Measurements from ENCODE around the gene TIMELESS.

Gene TIMELESS

GRCh38 chr12:56398324-56398723, 50.9 kb downstream of the TIMELESS start:
- no peak overlapping the region for H3K4me3 ChIP-seq (ENCODE audit: low read length)
- TF ChIP-seq, protein P1, sequence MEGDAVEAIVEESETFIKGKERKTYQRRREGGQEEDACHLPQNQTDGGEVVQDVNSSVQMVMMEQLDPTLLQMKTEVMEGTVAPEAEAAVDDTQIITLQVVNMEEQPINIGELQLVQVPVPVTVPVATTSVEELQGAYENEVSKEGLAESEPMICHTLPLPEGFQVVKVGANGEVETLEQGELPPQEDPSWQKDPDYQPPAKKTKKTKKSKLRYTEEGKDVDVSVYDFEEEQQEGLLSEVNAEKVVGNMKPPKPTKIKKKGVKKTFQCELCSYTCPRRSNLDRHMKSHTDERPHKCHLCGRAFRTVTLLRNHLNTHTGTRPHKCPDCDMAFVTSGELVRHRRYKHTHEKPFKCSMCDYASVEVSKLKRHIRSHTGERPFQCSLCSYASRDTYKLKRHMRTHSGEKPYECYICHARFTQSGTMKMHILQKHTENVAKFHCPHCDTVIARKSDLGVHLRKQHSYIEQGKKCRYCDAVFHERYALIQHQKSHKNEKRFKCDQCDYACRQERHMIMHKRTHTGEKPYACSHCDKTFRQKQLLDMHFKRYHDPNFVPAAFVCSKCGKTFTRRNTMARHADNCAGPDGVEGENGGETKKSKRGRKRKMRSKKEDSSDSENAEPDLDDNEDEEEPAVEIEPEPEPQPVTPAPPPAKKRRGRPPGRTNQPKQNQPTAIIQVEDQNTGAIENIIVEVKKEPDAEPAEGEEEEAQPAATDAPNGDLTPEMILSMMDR (conservative IDR thresholded peaks at IDR 0.05; ENCODE audit: low read depth, low read length), result no peak

DNA sequence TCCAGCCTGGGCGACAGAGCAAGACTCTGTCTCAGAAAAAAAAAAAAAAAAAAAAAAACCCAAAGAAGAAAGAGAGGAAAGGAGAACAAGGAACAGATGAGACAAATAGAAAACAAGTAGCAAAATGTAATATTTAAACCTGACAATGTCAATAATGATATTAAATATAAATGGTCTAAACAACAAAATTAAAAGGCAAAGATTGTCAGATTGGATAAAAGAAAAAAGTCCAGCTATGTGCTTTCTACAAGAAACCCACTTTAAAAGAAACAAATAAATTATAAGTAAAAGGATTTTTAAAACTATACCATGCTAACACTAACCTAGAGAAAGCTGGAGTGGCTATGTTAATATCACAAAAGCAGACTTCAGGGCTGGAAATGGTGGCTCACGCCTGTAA, 56.9 kb downstream of the TIMELESS start:
- DNase-seq (ENCODE audit: low read depth), result no peak
- H3K4me3 ChIP-seq (ENCODE audit: low read length), result no peak overlapping the region
- TF ChIP-seq, protein P1 (conservative IDR thresholded peaks at IDR 0.05; ENCODE audit: low read depth, low read length), result no peak

More at GRCh38 chr12:56398324-56398723, 50.9 kb downstream of the TIMELESS start:
- no peak for DNase-seq (ENCODE audit: low read depth)

DNA sequence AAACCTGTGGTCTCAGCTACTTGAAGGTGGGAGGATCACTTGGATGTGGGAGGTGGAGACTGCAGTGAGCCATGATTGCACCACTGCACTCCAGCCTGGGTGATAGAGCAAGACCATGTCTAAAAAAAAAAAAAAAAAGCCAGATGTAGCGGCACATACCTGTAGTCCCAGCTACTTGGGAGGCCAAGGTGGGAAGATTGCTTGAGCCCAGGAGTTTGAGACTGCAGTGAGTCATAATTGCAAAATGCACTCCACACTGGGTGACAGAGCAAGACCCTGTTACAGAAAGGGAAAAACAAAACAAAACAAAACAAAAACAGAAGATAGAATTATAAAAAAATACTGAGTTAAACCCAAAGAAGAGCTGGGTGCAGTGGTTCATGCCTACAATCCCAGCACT, 57.5 kb downstream of the TIMELESS start:
- DNase-seq (ENCODE audit: low read depth), result no peak
- H3K4me3 ChIP-seq (ENCODE audit: low read length), result no peak overlapping the region
- TF ChIP-seq, protein P1 (conservative IDR thresholded peaks at IDR 0.05; ENCODE audit: low read depth, low read length), result no peak

DNA sequence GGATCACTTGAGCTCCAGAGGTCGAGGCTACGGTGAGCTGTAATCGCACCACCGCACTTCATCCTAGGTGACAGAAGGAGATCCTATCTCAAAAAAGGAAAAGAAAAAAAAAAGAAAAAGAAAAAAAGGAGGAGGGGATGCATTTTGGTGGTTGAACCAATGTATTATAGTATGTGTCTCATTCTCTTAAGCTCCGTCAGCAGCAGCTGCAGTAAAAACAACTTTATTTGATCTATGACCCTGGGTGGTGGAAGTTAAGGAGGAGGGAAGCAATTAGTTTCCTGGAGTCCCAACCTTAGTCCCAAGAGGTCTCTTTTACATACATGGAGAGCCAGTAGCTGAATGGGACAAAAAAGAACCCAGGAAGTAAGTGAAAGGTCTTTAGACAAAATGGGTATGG, 59.8 kb downstream of the TIMELESS start:
- no peak for DNase-seq (ENCODE audit: low read depth)
- TF ChIP-seq, protein P1 (conservative IDR thresholded peaks at IDR 0.05; ENCODE audit: low read depth, low read length), result no peak
- H3K4me3 ChIP-seq (ENCODE audit: low read length), result no peak overlapping the region

DNA sequence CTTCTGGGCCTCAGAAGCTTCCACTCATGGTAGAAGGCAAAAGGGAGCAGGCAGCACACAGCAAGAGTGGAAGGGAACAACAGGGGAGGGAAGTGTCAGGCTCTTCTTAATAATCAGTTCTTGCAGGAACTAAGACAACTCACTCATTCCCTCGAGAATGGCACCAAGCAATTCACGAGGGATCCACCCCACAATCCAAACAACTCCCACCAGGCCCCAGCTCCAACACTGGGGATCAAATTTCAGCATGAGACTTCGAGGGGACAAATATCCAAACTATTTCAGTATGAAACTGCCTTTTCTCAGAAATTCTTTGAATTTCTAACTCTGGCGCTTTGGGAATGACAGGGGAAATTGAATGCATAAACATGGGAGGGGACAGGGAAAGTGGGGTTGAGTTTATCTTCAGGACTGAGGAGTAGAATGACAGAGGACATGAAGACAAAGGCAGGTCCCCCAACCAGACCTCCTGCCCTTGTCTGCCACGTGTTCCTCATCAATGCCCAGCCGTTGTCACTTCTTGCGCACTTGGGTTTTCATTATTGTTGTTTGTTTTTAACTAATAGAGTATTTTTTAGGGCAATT, 62.0 kb downstream of the TIMELESS start:
- TF ChIP-seq, protein P1 (conservative IDR thresholded peaks at IDR 0.05; ENCODE audit: low read depth, low read length), result no peak
- DNase-seq (ENCODE audit: low read depth), result peak; percentile 13
- no peak overlapping the region for H3K4me3 ChIP-seq (ENCODE audit: low read length)

GRCh38 chr12:56385873-56386272, 63.4 kb downstream of the TIMELESS start:
- no peak overlapping the region for H3K4me3 ChIP-seq (ENCODE audit: low read length)
- DNase-seq (ENCODE audit: low read depth), result no peak
- TF ChIP-seq, protein P1 (conservative IDR thresholded peaks at IDR 0.05; ENCODE audit: low read depth, low read length), result no peak

DNA sequence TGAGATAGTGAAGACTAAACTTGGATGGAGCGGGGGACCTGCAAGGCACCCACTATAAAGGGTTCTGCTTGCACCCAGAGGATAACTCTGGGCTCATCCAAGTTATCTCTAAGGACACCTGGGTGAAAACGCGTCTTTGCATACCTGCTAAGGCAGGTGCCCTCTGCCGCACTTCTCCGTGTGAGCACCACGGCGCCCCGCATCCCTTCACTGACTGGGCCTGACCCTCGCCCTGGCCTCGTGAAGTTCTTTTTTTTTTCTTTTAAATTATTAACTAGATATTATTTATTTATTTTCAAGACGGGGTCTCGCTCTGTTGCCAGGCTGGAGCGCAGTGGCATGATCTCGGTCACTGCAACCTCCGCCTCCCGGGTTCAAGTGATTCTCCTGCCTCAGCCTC, 66.6 kb downstream of the TIMELESS start:
- DNase-seq (ENCODE audit: low read depth), result no peak
- no peak overlapping the region for H3K4me3 ChIP-seq (ENCODE audit: low read length)
- TF ChIP-seq, protein P1 (conservative IDR thresholded peaks at IDR 0.05; ENCODE audit: low read depth, low read length), result no peak

Measured in retinal pigment epithelial cell (primary cell).